Right lobe of liver (tissue), 4 donors: ENCODE results near the gene FAM240A.

Experiments
- CTCF ChIP-seq, 4 donors: fragments of 200-600 bp in 3 of 4; fragments of 450-650 bp in 1 of 4; IDR thresholded peaks; one replicate each; pipeline versions ENCODE4 v1.5.1 to v1.8.0; 2016 to 2022; ENCODE audit warnings: antibody characterized with exemption in 4 of 4, mild to moderate bottlenecking in 2 of 4
- POLR2A ChIP-seq: fragments of 450-650 bp; IDR thresholded peaks from one replicate; pipeline ENCODE4 v1.6.1; 2017; ENCODE audit warnings: antibody characterized with exemption, mild to moderate bottlenecking
- donor health status: DM: no; HTN: no; CAD: no.
- donor health status: DM: no; HTN: no; CAD: no.
- donor health status: DM: no; HTN: yes; CAD: no.

GRCh38 chr3:46661776-46662766 lies 49.7 kb downstream of the FAM240A start:
- no peak for TF ChIP-seq POLR2A
- TF ChIP-seq CTCF (IDR thresholded peaks at IDR 0.05) = no peak
